Stimulated activated CD8-positive, alpha-beta memory T cell treated with anti-CD3 and anti-CD28 coated beads, Interleukin-2, amount 100 ng/mL, for 48 hours (primary cell): ENCODE data around the gene VPS39.

Experiments
- DNase-seq, 2 donors: peaks; one replicate each; pipeline ENCODE4 v3.0.0-alpha.2; 2020; ENCODE audit warnings: low read depth in 2 of 2

VPS39 gene

GRCh38 chr15:42157981-42158765, 49.9 kb downstream of the VPS39 start:
- DNase-seq = no peak

GRCh38 chr15:42157381-42157780, 50.7 kb downstream of the VPS39 start:
- DNase-seq = no peak

GRCh38 chr15:42156243-42156922, 51.7 kb downstream of the VPS39 start, which contains the start of gene PLA2G4F:
TSS of gene PLA2G4F (minus strand) at chr15:42156636. CDS start at chr15:42156549, 87 bp downstream.
- no peak for DNase-seq

GRCh38 chr15:42155546-42156242, 52.4 kb downstream of the VPS39 start:
- DNase-seq = no peak

- no peak for DNase-seq
Observed at GRCh38 chr15:42154956-42155355, 53.1 kb downstream of the VPS39 start.

- DNase-seq = no peak
Observed at GRCh38 chr15:42154212-42154941, 53.7 kb downstream of the VPS39 start.

GRCh38 chr15:42153874-42154211, 54.3 kb downstream of the VPS39 start:
- DNase-seq = no peak

- DNase-seq = no peak
Observed at GRCh38 chr15:42152921-42153698, 55.0 kb downstream of the VPS39 start.

GRCh38 chr15:42152196-42152920, 55.7 kb downstream of the VPS39 start:
- no peak for DNase-seq

- DNase-seq = no peak
Observed at GRCh38 chr15:42151736-42152135, 56.4 kb downstream of the VPS39 start.

GRCh38 chr15:42151141-42151561, 57.0 kb downstream of the VPS39 start:
- DNase-seq = no peak

- DNase-seq = no peak
Observed at GRCh38 chr15:42150219-42150970, 57.7 kb downstream of the VPS39 start.

- DNase-seq = no peak
Observed at GRCh38 chr15:42149493-42150218, 58.4 kb downstream of the VPS39 start.

- DNase-seq = no peak
Observed at GRCh38 chr15:42148808-42149492, 59.2 kb downstream of the VPS39 start.

- no peak for DNase-seq
Observed at GRCh38 chr15:42147431-42147735, 60.7 kb downstream of the VPS39 start.

- DNase-seq = no peak
Observed at GRCh38 chr15:42146551-42147430, 61.3 kb downstream of the VPS39 start.

- no peak for DNase-seq
Observed at GRCh38 chr15:42145546-42146455, 62.3 kb downstream of the VPS39 start.
